Right atrium auricular region (tissue), 2 donors: Measurements from ENCODE around the gene HPSE2. TPM values are rescaled to one million over a fixed set of nuclear protein-coding genes. Genes with fewer than 3 reads are reported as not detected.
"Not testable (repeated sequence)": the region's sequence is repeated elsewhere in the genome, so short reads cannot be mapped to it uniquely, and the experiment has no call there.

Experiments
- DNase-seq: peaks from one replicate; pipeline ENCODE4 v3.0.0-alpha.2; 2019; ENCODE audit warnings: low spot score
- H3K27ac ChIP-seq, 2 donors: fragments of 200-600 bp; sonication (generic); 1 replicate in 1 of 2; 2 replicates in 1 of 2; pipeline ENCODE4 v1.5.1; 2016 to 2019
- H3K27me3 ChIP-seq, 2 donors: fragments of 200-600 bp; sonication (generic); one replicate each; pipeline versions ENCODE4 v1.5.1 to v1.6.0; 2017 to 2019
- H3K36me3 ChIP-seq: fragments of 200-600 bp; sonication (generic); one replicate; pipeline ENCODE4 v1.5.1; 2016
- H3K4me1 ChIP-seq, 2 donors: fragments of 200-600 bp; sonication (generic); one replicate each; pipeline versions ENCODE4 v1.5.1 to v1.6.0; 2017 to 2019
- H3K4me3 ChIP-seq, 2 donors: fragments of 200-600 bp; sonication (generic); 1 replicate in 1 of 2; 2 replicates in 1 of 2; pipeline ENCODE4 v1.5.1; 2017 to 2019; ENCODE audit warnings: mild to moderate bottlenecking in 1 of 2, moderate library complexity in 1 of 2
- H3K9me3 ChIP-seq, 2 donors: fragments of 200-600 bp; sonication (generic); one replicate each; pipeline ENCODE4 v1.5.1; 2019
- total RNA-seq, 2 donors: library from RNA; depleted of rRNA; stranded (reverse); fragments of >200 nt; gene quantifications; one replicate each; pipeline ENCODE4 v1.1.0, GENCODE V29; 2016
- TF ChIP-seq, protein P1 (sequence below), 2 donors: fragments of 200-600 bp; sonication (generic); IDR thresholded peaks; one replicate each; pipeline ENCODE4 v1.5.1; 2019; ENCODE audit warnings: antibody characterized with exemption in 2 of 2

HPSE2 gene
- total RNA-seq, 2 donors from 2014 or later, result not detected

DNA sequence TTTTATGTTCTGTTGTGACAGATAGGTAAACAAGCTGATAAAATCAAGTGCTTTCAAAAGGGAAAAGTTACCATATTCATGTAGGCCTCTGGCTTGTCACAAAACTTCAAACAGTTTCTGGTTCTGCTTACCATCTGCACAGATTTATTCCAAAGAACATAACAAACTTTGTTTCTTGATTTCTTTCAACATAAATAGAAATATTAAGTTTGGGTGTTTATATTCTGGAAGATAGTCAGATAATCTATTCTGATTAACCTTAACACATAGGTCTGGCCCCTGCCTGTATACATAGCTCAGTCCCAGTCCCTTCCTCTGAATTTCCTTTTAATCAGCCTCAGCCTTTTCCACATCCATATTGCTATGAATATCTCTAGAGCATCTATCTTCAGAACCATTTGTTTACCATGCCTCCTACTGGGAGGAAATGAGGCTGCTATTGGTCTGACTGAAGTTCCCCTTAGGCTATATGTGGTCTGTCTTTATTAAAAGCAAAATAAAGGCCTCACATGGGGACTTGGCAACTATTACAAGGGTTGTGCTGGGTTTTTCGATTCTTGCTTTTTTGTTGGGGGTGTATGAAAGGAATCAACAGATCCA lies 319.0 kb downstream of the HPSE2 start:
- Histone ChIP-seq H3K9me3 (no peaks in the 10 kb centered on the region), H3K36me3 (no peaks in the 10 kb centered on the region), H3K27me3 (no peaks in the 10 kb centered on the region), H3K4me1 (no peaks in the 10 kb centered on the region), H3K27ac (no peak overlapping the region), H3K4me3 (no peak overlapping the region)
- TF ChIP-seq, protein P1, sequence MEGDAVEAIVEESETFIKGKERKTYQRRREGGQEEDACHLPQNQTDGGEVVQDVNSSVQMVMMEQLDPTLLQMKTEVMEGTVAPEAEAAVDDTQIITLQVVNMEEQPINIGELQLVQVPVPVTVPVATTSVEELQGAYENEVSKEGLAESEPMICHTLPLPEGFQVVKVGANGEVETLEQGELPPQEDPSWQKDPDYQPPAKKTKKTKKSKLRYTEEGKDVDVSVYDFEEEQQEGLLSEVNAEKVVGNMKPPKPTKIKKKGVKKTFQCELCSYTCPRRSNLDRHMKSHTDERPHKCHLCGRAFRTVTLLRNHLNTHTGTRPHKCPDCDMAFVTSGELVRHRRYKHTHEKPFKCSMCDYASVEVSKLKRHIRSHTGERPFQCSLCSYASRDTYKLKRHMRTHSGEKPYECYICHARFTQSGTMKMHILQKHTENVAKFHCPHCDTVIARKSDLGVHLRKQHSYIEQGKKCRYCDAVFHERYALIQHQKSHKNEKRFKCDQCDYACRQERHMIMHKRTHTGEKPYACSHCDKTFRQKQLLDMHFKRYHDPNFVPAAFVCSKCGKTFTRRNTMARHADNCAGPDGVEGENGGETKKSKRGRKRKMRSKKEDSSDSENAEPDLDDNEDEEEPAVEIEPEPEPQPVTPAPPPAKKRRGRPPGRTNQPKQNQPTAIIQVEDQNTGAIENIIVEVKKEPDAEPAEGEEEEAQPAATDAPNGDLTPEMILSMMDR (IDR thresholded peaks at IDR 0.05), result no peak
- no peak for DNase-seq

DNA sequence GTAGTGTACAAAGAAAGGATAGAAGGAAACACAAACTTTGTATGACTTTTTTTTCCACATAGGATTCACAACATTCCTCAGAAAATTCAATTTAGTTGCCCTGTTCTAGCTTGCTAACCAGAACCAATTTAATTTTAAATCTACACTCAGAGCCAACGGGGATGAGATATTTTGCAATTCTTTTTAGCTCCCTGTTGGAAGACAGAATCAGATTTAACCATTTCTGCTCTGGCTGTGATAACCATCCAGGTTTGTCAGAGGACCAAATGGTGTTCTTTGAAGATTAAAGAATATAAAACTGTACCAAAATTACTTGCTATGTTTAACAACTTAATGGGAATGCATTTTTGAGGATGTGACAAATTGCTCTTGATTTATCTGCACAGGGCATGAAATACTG lies 319.7 kb downstream of the HPSE2 start:
- no peak overlapping the region for H3K27ac ChIP-seq
- no peak for DNase-seq
- TF ChIP-seq, protein P1 (IDR thresholded peaks at IDR 0.05), result no peak
- no peaks in the 10 kb centered on the region for H3K4me1 ChIP-seq
- no peaks in the 10 kb centered on the region for H3K36me3 ChIP-seq
- no peak overlapping the region for H3K4me3 ChIP-seq
- H3K9me3 ChIP-seq, result no peaks in the 10 kb centered on the region
- H3K27me3 ChIP-seq, result no peaks in the 10 kb centered on the region

DNA sequence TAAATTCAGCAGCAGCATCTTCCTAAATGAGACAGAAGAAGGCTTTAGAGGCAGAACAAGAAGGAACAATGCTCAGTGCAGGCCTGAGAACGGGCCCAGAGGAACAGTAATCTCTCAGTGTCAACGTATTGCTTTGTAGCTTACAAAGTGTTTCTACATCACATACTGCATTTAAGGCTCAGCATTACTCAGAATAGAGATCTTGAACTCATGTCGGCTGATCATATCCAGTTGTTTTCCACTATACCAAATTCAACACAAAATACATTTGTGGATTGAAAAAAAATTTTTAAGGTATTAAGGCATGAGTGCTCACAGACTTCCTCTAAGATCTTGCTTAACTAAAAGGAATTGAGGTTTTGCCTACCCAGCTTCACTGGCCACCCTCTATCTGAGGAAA lies 325.1 kb downstream of the HPSE2 start:
- DNase-seq, result no peak
- Histone ChIP-seq H3K27ac (no peak overlapping the region), H3K27me3 (no peaks in the 10 kb centered on the region), H3K36me3 (no peaks in the 10 kb centered on the region), H3K4me3 (no peak overlapping the region), H3K9me3 (no peaks in the 10 kb centered on the region), H3K4me1 (no peaks in the 10 kb centered on the region)
- TF ChIP-seq, protein P1 (IDR thresholded peaks at IDR 0.05), result no peak

DNA sequence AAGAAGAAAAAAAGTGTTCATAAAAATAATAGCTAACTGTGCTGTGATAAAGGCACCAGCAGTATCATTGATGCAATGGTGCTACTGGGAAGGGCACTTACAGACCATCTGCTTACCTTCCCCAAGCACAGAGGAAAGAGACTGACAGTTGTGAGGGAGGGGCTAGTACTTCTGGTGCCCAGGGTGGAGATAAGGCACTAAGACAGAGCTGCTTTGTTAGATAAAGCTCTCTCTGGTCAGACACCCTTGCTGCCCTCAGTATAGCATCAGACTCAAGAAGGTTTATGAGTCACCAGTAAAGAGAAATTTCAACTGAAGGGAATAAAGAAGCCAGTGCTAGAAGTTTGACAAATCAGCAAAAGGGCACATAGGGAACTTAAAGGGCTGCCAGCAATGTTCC lies 325.6 kb downstream of the HPSE2 start:
- no peaks in the 10 kb centered on the region for H3K36me3 ChIP-seq
- H3K9me3 ChIP-seq, result no peaks in the 10 kb centered on the region
- H3K4me3 ChIP-seq, result no peak overlapping the region
- H3K27me3 ChIP-seq, result no peaks in the 10 kb centered on the region
- H3K27ac ChIP-seq, result no peak overlapping the region
- DNase-seq, result no peak
- TF ChIP-seq, protein P1 (IDR thresholded peaks at IDR 0.05), result no peak
- H3K4me1 ChIP-seq, result no peaks in the 10 kb centered on the region

DNA sequence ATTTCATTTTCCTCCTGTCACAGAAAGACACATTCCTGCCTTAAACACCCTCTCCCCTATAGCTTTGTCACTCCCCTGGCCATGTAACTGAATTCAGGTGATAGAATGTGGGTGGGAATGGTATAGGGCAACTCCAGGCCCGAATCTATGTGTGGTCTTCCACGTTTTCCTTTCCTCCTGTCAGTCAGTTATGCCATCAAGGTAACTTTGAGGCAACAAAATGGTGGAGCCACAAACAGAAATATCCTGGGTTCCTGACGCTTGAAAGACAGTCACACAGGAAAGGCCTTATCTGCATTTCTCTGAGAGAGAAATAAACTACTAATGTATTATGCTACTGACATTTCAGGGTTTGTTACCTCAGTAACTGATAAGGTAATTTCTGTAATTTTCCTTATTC lies 326.8 kb downstream of the HPSE2 start:
- no peaks in the 10 kb centered on the region for H3K36me3 ChIP-seq
- TF ChIP-seq, protein P1 (IDR thresholded peaks at IDR 0.05), result no peak
- H3K27ac ChIP-seq, result no peak overlapping the region
- no peak for DNase-seq
- no peaks in the 10 kb centered on the region for H3K9me3 ChIP-seq
- H3K4me1 ChIP-seq, result no peaks in the 10 kb centered on the region
- no peak overlapping the region for H3K4me3 ChIP-seq
- no peaks in the 10 kb centered on the region for H3K27me3 ChIP-seq

DNA sequence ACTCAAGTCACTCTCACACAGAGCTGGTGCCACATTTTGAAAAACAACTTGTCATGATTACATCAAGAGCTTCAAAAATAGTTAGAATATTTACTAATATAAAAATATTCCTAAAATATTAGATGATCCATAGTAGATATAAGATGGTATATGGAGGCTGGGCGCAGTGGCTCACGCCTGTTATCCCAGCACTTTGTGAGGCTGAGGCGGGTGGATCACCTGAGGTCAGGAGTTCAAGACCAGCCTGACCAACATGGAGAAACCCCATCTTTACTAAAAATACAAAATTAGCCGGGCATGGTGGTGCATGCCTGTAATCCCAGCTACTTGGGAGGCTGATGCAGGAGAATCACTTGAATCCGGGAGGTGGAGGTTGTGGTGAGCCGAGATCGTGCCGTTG lies 327.4 kb downstream of the HPSE2 start:
- not testable (repeated sequence) for H3K27me3 ChIP-seq, H3K9me3 ChIP-seq, H3K27ac ChIP-seq, DNase-seq, H3K36me3 ChIP-seq, H3K4me3 ChIP-seq, H3K4me1 ChIP-seq
